ENCODE results near the gene NPAS1.

GRCh38 chr19:47045867-47046470, 26.3 kb downstream of the NPAS1 start:
- TF ChIP-seq CTCF (optimal IDR thresholded peaks at IDR 0.05 in 1 of 3, IDR thresholded peaks at IDR 0.05 in 1 of 3, conservative IDR thresholded peaks at IDR 0.05 in 1 of 3; ENCODE audit: extremely low read depth in 1 of 3, insufficient read depth in 2 of 3, low read length in 3 of 3) (no peak), EZH2 (IDR thresholded peaks at IDR 0.05; ENCODE audit: low read length) (no peak)
